Right lobe of liver (tissue), 6 donors: ENCODE measurements around the gene STAT1. TPM values are rescaled to one million over a fixed set of nuclear protein-coding genes. Genes with fewer than 3 reads are reported as not detected.

Source experiments
- ATAC-seq, 4 donors: fragments of 200-7000 bp; cut with Tn5 transposase; one replicate each; pipeline ENCODE4 v1.9.1; 2020; ENCODE audit warnings: mild to moderate bottlenecking in 4 of 4, moderate library complexity in 4 of 4
- DNase-seq, 3 donors: peaks; one replicate each; pipeline ENCODE4 v3.0.0-alpha.2; 2020
- H3K27ac ChIP-seq, 3 donors: fragments of 200-600 bp; one replicate each; pipeline ENCODE4 v1.8.0; 2022
- H3K27me3 ChIP-seq, 2 donors: fragments of 200-600 bp; one replicate each; pipeline ENCODE4 v1.8.0; 2022
- H3K36me3 ChIP-seq, 4 donors: fragments of 200-600 bp; sonication (generic) in 1 of 4; one replicate each; pipeline versions ENCODE4 v1.5.1 to v1.8.0; 2017 to 2022; ENCODE audit warnings: control low read depth in 1 of 4
- H3K4me1 ChIP-seq, 4 donors: fragments of 200-600 bp; sonication (generic) in 1 of 4; one replicate each; pipeline versions ENCODE4 v1.5.1 to v1.8.0; 2017 to 2022; ENCODE audit warnings: control low read depth in 1 of 4
- H3K4me3 ChIP-seq, 3 donors: fragments of 200-600 bp; one replicate each; pipeline ENCODE4 v1.8.0; 2022
- H3K9me3 ChIP-seq, 4 donors: fragments of 200-600 bp; sonication (generic) in 1 of 4; one replicate each; pipeline versions ENCODE4 v1.5.1 to v1.8.0; 2017 to 2022; ENCODE audit warnings: control low read depth in 1 of 4
- POLR2A ChIP-seq: fragments of 450-650 bp; IDR thresholded peaks from one replicate; pipeline ENCODE4 v1.6.1; 2017; ENCODE audit warnings: antibody characterized with exemption, mild to moderate bottlenecking
- WGBS: methylation state at CpG from one replicate; pipeline ENCODE4 v1.1.6; 2018; ENCODE audit warnings: low coverage, low lambda C conversion rate; ENCODE audit not compliant: insufficient coverage; ENCODE audit errors: missing lambda C conversion rate; 5-methylcytosine and 5-hydroxymethylcytosine counted together
- intact Hi-C, 2 donors: fragments of 100-400 bp; cut with DNase I; formaldehyde crosslinking; loops; one replicate each; pipeline versions ENCODE4 v1.11.2 to v1.14.1; 2022
- total RNA-seq, 6 experiments: library from RNA; depleted of rRNA in 2 of 6; stranded (reverse); fragments of >200 nt in 2 of 6; fragmentation: NEBNext Ultra II Directional in 3 of 6; extraction: Animal tissue kit (Norgen Biotek cat#: 25700) in 3 of 6; gene quantifications; one replicate each; pipeline versions ENCODE4 v1.1.0 to v1.2.4, GENCODE V29; 2016 to 2023
- TF ChIP-seq, protein P1 (sequence below), 4 donors: fragments of 200-600 bp in 3 of 4; fragments of 450-650 bp in 1 of 4; IDR thresholded peaks; one replicate each; pipeline versions ENCODE4 v1.5.1 to v1.8.0; 2016 to 2022; ENCODE audit warnings: antibody characterized with exemption in 4 of 4, mild to moderate bottlenecking in 2 of 4
- donor health status: DM: no; HTN: yes; CAD: no.
- donor health status: DM: no; HTN: no; CAD: no.
- donor health status: DM: no; HTN: no; CAD: no.
- donor health status: DM: no; HTN: yes; CAD: no.
- donor health status: DM: no; HTN: yes; CAD: no.

The STAT1 gene
- total RNA-seq, 6 experiments from 2014 or later: 28.9 to 72.3 (median 48.5) TPM

DNA sequence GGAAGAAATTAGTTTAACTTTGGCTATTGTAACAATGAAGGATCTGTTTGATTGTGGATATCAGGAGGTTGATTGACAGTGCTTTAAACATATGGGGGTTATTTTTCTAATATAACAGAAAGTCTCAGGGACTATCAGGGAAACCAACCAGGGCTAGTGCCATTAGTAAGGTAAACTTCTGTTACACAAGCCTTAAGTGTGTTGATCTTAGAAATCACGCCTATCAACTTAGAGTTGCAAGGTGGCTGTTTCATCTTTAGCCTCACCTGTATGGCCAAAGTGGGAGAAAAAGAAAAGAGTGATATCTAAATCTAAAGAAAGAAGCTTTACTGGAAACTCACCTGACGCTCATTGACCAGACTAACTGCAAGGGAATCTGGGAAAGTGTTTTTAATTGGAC lies 71.3 kb downstream of the STAT1 start:
- 80% methylated on average over 2 of the region's 2 CpGs for WGBS
- TF ChIP-seq POLR2A: no peak
- TF ChIP-seq, protein P1, sequence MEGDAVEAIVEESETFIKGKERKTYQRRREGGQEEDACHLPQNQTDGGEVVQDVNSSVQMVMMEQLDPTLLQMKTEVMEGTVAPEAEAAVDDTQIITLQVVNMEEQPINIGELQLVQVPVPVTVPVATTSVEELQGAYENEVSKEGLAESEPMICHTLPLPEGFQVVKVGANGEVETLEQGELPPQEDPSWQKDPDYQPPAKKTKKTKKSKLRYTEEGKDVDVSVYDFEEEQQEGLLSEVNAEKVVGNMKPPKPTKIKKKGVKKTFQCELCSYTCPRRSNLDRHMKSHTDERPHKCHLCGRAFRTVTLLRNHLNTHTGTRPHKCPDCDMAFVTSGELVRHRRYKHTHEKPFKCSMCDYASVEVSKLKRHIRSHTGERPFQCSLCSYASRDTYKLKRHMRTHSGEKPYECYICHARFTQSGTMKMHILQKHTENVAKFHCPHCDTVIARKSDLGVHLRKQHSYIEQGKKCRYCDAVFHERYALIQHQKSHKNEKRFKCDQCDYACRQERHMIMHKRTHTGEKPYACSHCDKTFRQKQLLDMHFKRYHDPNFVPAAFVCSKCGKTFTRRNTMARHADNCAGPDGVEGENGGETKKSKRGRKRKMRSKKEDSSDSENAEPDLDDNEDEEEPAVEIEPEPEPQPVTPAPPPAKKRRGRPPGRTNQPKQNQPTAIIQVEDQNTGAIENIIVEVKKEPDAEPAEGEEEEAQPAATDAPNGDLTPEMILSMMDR (IDR thresholded peaks at IDR 0.05): no peak
- H3K4me3 ChIP-seq: no peak overlapping the region
- no peaks in the 10 kb centered on the region for H3K9me3 ChIP-seq
- intact Hi-C loops: no loop called here
- H3K27ac ChIP-seq: no peak overlapping the region
- peaks cover 0 to 4% (median 0%) of the 10 kb centered on the region in 4 donors for H3K36me3 ChIP-seq
- no peak for ATAC-seq
- no peaks in the 10 kb centered on the region for H3K27me3 ChIP-seq
- no peak for DNase-seq
- H3K4me1 ChIP-seq: peaks cover 0 to 4% (median 0%) of the 10 kb centered on the region in 4 donors

DNA sequence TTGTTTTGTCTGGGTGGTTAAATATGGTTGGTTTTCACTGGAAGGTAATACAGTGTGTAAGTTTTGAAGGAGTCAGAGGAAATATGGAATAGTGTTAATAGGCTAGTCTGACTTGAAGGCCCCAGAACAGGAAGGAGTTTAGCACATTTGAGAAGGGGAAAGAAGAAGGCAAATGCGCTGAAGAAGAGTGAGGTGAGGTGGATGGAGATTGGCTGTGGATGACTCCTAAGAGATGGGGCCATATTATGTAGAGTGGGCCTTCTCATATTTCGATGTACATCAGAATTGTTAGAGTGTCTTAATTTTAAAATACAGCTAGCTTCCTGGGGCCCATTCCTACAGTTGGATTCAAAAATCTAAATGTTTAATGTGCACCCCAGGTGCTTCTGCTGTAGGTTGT lies 72.4 kb downstream of the STAT1 start:
- H3K4me1 ChIP-seq: no peaks in the 10 kb centered on the region
- no peak for DNase-seq
- H3K27me3 ChIP-seq: no peaks in the 10 kb centered on the region
- ATAC-seq: no peak
- no peak overlapping the region for H3K27ac ChIP-seq
- intact Hi-C loops: no loop called here
- WGBS: 85% methylated on average over 2 of the region's 2 CpGs
- no peaks in the 10 kb centered on the region for H3K9me3 ChIP-seq
- H3K36me3 ChIP-seq: peaks cover 0 to 4% (median 0%) of the 10 kb centered on the region in 4 donors
- H3K4me3 ChIP-seq: no peak overlapping the region
- no peak for TF ChIP-seq POLR2A
- TF ChIP-seq, protein P1 (IDR thresholded peaks at IDR 0.05): no peak

DNA sequence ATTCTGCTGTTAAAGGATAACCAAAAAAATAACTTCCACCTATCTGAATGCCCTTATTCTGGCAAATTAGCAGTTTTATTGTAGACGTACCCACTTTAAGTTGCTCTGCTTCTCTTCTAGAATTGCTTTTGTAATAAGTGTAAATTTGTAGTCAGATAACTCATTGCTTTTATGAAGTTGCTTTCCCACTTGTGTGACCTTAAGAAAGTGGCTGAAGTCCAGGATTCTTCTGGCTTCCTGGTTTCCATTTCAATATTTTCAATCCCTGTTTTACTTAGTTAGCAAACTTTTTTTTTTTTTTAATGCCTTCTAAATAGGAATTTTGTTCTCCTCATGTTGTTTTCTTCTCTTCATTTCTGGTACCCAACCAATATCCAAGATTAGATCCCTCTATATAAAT lies 73.5 kb downstream of the STAT1 start:
- no peak for ATAC-seq
- Histone ChIP-seq H3K4me1 (no peaks in the 10 kb centered on the region), H3K36me3 (peaks cover 0 to 4% (median 0%) of the 10 kb centered on the region in 4 donors), H3K27ac (no peak overlapping the region), H3K9me3 (no peaks in the 10 kb centered on the region), H3K27me3 (no peaks in the 10 kb centered on the region), H3K4me3 (no peak overlapping the region)
- WGBS: 79% methylated on average over 1 of the region's 1 CpG
- intact Hi-C loops: no loop called here
- TF ChIP-seq, protein P1 (IDR thresholded peaks at IDR 0.05): no peak
- no peak for TF ChIP-seq POLR2A
- DNase-seq: no peak

DNA sequence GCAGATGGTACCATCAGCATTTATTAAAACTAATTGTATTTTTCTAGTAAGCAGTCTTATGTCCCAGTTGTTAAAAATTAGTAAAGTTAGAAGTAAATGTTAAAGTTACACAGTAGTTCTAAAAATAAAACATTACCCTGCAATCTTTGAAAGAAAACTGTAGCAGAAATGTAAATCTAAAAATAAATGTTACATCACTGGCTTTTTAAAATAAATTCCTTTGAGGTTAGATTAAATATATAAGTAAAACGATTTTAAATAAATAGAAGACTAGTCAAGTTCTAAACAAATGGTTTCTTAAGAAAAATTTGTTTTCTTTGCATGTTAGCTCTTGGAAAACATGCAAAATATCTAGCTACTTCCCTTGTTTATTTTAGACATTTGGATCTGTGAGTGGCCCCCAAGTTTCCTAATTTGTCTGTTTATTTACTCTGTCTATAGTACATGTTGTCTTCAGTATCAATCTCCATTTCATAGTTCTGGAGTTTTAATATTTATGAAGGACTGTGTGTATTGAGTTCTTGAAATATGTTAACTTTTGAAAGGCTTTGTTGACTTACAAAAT lies 75.1 kb downstream of the STAT1 start:
- Histone ChIP-seq H3K27ac (no peak overlapping the region), H3K9me3 (no peaks in the 10 kb centered on the region), H3K4me1 (no peaks in the 10 kb centered on the region), H3K4me3 (no peak overlapping the region), H3K36me3 (peaks cover 0 to 4% (median 0%) of the 10 kb centered on the region in 4 donors), H3K27me3 (no peaks in the 10 kb centered on the region)
- TF ChIP-seq, protein P1 (IDR thresholded peaks at IDR 0.05): no peak
- TF ChIP-seq POLR2A: no peak
- WGBS: 36% methylated on average over 1 of the region's 1 CpG
- no peak for ATAC-seq
- intact Hi-C loops: no loop called here
- DNase-seq: no peak

DNA sequence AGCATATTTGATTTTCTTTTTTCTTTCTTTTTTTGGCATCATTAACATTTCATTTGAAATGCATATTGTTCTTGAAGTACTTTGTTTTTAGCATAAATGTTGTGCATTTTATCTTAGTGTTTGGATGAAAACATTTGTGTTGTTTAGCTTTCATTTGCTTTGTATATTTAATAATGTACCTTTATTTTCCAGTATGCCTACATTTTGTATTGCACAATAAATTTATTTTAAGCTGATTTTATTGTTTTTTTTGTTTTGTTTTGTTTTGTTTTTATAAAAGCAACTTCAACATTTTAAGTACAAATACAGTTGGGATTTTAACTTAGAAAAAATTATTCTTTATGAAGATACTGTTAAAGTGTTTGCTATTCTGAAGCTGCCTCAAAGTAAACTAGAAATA lies 78.9 kb downstream of the STAT1 start:
- H3K4me3 ChIP-seq: no peak overlapping the region
- no peaks in the 10 kb centered on the region for H3K4me1 ChIP-seq
- intact Hi-C loops: no loop called here
- ATAC-seq (no peak), DNase-seq (no peak)
- H3K27ac ChIP-seq: no peak overlapping the region
- H3K36me3 ChIP-seq: peaks cover 0 to 4% (median 0%) of the 10 kb centered on the region in 4 donors
- H3K9me3 ChIP-seq: no peaks in the 10 kb centered on the region
- H3K27me3 ChIP-seq: no peaks in the 10 kb centered on the region
- no peak for TF ChIP-seq POLR2A
- TF ChIP-seq, protein P1 (IDR thresholded peaks at IDR 0.05): no peak
